Stimulated activated CD4-positive, alpha-beta T cell treated with anti-CD3 and anti-CD28 coated beads, Interleukin-12 subunit alpha, Interleukin-12 subunit beta, amount 100 ng/mL, for 24 hours (primary cell): Measurements from ENCODE around the gene MAP2.
"Not testable (repeated sequence)": the region's sequence is repeated elsewhere in the genome, so short reads cannot be mapped to it uniquely, and the experiment has no call there.

ENCODE experiments used
- DNase-seq, 2 experiments: peaks; one replicate each; pipeline ENCODE4 v3.0.0-alpha.2; 2020; ENCODE audit warnings: low read depth in 2 of 2

Gene MAP2

DNA sequence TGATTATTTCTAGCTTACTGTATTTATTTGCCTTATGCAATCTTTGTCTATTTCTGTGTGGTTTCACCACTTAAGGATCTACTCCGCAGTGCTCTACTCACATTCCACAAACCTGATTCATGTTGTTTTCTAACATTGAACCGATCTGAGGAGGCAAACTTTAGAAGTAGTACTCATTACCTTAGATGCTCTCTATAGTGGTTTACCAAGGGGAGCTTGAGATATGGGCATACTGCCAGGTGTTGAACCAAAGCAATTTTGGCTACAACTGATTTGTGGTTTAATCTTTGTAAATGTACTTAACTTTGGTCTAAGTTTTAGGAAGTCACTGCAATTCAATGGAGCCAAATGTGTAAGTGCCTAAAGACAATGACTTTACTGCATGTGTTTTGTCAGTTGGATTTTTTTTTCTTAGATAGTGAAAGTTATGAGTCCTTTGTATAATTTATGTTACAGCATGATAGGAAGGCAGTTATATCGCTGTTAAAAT, 50.1 kb downstream of the MAP2 start:
- DNase-seq: no peak

DNA sequence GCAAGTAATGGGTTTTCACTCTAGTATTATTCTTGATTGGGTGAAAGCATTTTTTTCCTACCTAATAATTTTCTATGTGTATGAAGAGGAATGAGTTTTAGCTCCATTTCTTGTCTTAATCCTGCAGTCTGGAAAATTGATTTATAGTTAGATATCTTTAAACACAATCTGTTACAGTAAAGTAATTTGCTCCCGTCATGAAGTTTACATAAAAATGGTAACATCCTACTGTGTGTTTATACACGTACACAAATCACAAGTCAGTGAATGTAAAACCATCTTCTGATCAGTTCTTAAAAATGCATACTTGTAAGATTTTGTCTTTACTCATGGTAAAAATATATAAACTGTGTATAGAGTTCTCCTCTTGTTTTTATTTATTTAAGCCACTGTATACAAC, 51.1 kb downstream of the MAP2 start:
- no peak for DNase-seq

DNA sequence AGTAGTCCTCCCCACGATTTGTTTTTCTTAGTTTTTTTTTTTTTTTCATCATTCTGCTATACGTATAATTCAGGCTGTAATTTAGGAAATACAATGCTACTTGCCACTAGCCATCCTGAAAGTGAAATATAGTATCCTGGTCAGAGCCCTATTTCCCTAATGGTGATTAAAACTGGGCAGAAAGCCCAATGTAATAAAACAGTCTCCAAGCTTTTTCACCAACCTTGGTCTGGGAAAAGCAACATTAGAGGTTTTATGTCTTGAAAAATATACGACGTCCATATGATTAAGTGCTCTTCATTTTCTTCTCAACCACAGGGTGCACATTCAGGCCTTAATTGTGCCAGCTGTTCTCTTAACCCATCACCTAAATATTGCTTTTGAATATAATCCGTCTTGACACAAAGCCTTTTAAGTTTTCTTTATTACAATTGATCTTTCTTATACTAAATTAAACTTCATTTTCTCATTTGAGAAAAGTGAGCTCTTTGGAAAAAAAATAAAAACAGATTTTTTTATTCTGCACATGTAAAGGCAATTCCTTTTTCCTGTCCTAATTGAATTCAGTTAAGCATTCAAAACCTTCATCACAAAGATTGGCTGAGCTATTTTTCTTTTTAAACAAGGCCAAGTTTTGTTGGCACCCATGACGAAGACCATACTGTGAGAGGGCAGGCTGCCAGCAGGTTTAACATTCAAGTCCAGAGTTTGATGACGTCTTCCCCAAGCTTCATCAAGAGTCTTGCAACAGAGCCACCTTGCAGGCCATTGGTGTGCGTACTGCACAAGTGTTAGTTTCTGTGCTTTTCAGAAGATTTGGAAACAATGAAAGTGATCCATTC, 52.7 kb downstream of the MAP2 start:
- no peak for DNase-seq

DNA sequence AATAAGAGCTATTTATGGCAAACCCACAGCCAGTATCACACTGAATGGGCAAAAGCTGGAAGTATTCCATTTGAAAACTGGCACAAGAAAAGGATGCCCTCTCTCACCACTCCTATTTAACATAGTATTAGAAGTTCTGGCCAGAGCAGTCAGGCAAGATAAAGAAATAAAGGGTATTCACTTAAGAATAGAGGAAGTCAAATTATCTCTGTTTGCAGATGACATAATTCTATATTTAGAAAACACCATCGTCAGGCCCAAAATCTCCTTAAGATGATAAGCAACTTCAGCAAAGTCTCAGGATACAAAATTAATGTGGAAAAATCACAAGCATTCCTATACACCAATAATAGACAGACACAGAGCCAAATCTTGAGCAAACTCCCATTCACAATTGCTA, 68.4 kb downstream of the MAP2 start:
- DNase-seq: not testable (repeated sequence)

DNA sequence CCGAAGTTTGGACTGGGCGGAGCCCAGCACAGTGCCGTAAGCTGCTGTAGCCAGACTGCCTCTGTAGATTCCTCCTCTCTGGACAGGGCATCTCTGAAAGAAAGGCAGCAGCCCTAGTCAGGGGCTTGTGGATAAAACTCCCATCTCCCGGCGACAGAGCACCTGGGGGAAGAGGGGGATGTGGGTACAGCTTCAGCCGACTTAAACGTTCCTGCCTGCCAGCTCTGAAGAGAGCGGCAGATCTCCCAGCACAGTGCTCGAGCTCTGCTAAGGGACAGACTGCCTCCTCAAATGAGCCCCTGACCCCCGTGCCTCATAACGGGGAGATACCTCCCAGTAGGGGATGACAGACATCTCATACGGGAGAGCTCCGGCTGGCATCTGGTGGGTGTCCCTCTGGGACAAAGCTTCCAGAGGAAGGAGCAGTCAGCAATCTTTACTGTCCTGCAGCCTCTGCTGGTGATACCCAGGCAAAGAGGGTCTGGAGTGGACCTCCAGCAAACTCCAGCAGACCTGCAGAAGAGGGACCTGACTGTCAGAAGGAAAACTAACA, 71.3 kb downstream of the MAP2 start:
- not testable (repeated sequence) for DNase-seq

DNA sequence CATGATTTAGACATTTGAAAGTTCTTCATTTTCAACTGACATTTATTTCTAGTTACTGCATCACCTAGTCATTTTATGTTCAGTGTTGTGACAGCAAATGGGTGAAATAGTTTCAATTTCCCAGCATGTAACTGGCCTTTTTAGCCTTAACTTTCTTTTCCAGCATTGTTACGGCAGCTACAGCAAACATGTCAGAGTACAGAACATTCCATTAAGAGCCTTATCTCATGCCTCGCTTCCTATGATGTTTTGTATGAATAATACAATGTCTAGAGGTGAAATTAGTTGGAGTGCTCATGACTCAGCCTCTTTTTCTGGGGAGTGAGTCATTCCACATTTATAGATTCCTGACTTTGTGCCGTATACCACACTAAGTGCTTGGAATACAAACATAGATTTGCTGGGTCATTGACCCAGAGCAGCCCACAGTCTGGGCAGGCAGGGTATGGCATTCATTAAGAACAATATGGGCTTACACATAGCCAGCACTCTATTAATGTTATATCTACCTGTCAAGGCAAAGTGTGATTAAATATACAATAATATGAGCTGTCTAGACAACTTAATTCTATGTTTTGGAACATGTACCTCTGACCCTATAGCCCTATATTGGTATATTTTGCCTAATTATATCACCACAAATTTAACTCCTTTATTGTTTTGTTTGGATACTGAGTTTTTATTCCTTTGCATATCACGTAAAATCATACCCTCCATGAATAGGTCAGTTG, 72.2 kb downstream of the MAP2 start:
- no peak for DNase-seq

DNA sequence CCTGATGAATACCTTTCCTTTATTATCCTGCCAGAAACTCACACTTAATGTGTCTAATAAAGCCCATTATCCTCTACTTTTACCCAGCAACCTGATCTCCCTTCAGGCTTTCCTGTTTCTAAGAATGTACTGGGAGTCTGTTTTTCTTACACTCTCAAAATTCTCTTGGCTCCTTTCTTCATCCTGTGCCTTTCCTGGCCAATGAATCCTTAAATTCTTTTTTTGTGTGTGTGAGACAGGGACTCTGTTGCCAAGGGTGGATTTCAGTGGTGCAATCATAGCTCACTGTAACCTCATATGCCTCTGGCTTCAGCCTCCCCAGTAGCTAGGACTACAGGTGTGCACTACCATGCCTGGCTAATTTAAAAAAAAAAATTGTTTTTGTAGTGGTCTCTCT, 72.7 kb downstream of the MAP2 start:
- DNase-seq: no peak

DNA sequence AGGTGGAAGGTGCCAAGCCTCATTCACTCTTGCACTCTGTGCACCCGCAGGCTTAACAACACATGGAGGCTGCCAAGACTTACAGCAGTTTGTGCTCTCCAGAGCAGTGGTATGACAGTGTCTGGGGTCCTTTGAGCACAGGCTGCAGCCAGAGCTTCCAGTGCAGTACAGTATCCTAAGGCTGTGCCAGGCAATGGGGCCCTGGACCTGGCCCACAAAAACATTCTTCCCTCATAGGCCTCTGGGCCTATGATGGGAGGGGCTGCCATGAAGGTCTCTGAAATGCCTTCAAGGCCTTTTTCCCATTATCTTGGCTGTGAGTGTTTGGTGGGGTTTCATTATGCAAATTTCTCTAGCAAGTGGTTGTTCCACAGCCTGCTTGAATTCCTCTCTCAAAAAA, 74.8 kb downstream of the MAP2 start:
- DNase-seq: no peak

DNA sequence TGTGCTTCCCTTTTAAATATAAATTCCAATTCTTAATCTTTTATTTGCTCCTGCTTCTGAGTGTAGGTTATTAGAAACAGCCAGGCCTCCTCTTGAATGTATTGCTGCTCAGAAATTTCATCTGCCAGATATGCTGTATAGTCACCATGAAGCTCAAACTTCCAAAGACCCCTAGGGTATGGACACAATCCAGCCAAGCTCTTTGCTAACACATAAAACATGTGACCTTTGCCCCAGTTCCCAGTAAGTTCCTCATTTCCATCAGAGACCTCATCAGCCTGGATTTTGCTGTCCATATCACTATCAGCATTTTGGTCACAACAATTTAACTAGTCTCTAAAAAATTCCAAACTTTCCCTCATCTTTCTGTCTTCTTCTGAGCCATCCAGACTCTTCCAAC, 75.2 kb downstream of the MAP2 start:
- no peak for DNase-seq

DNA sequence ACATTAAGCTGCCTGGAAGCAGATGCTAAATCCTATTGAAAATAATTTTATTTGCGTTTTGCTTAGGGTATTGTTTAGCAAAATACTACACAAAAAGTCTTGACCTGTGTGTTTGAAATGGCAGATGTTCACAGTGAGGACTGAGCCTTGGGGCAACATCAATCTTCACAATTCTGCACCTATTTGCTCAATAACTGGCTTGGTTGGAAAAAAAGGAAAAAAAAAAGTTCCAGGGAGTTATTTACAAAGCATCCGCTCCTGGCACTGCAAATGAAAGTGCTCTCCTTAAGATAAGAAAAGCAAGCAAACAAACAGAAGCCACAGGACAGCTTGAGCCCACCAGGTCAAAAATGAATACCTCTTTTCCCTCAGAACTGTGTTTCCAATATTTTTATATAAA, 77.7 kb downstream of the MAP2 start:
- no peak for DNase-seq

DNA sequence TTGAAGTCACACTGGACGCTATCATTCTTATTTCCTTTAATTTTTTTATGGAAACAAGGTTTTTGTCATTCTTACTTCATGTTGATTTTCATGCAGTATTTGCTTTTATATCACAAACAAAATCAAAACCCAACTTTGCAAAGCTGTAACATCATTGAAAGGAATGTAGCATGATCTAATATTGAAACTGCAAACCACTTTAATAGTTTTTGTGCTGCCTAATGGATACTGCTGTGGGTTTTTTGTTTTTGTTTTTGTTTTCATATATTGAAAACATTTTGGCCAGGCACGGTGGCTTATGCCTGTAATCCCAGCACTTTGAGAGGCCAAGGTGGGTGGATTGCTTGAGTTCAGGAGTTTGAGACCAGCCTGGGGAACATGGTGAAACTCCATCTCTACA, 81.6 kb downstream of the MAP2 start:
- DNase-seq: no peak

DNA sequence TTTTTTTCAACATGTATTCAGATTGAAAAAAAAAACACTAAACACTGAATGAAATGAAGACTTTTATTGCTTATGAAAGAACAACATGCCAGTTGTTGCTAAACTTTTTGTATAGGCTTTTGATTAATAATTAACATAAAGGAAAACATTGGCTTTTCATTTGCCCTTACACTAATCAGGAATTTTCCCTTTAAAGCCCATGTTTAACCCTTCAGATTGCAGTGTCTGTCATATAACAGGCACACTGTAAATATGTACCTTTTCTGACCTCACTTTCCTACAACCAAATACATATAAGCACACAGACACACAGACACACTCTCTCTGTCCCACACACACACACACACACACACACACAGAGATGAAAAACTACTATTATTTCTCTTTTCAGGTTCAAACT, 84.4 kb downstream of the MAP2 start:
- no peak for DNase-seq

DNA sequence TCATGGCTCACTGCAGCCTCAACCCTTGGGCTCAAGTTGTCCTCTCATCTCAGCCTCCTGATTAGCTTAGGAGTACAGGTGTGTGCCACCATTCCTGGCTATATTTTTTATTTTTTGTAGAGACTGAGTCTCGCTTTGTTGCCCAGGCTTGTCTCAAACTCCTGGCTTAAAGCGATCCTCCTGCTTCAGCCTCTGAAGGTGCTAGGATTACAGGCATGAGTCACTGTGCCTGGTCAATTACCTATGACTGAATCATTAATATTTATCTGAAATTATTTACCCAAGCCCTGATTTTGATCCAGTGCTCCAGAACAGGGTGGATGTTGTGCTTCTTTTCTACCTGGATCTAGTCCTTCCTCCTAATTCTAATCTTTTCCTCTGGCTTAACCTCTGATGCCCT, 87.8 kb downstream of the MAP2 start:
- no peak for DNase-seq

DNA sequence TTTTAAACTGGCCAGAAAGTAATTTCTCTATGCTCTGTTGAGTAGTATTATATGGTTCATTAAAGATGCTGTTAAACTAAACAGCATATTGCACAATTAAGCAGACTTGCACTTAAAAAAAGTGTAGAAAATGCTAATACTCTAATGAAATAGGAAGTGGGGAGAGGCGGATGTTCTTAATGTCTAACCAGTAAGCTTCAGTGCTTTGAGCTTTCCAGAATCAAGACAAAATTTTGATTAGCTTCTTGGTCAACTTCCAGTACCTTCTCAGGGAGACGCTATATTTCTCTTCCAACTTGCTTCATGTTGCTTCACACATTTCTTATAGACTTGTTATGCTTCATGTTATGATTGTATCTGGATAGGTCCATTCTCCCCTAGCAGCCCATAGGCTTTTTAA, 89.1 kb downstream of the MAP2 start:
- no peak for DNase-seq

DNA sequence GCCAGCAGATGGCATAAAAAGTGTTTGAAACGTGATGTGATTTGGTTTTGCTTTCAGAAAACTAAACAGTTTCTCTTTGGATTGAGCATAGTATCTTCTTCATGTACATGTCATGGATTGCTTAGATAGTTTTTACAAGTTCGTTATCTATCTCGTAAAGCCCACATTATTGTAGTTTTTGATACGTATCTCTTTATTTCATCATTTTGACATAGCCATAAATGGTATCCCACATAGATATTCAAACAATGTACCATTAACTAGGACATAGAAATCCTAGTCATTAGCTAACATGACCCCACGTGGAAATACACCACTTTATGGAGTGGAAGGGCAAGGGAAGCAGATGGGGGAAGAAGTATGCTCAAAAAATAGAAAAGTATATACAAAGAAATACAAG, 93.6 kb downstream of the MAP2 start:
- no peak for DNase-seq

DNA sequence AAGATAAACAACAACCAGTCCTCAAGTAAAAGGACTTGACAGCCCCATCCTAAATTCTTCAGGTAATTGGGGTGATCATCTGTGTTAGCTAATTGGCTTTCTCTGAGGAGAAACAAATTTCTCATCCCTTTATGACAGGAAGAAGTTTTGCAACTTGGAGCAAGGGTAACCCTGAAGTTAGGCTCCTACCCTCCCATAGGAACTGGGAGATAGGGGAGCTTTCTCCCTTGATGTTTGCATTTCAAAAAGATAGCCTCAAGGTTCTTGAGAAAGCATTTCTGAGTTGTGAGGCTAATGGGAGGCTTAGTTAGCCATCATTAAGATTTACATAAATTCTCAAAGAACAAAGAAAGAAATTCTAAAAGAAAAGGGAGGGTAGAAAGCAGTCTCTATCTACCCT, 95.4 kb downstream of the MAP2 start:
- no peak for DNase-seq

DNA sequence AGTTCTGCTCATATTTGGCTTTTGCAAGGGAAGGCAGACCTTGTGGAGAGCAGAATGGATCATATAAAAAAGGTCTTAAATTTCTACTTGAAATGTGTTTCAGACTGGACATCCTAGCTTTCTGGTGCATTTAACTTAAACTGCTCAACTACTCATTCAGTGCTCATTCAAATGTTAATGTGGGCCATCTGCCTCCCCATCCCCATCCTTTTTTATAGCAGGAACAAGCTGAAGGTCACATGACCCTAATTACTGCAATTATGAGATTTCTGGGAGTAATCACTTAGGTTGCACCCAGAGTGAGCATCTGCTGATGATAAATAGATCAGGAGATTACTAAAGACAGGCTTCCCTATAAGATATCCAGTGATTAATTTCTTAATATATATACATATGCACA, 96.1 kb downstream of the MAP2 start:
- no peak for DNase-seq

DNA sequence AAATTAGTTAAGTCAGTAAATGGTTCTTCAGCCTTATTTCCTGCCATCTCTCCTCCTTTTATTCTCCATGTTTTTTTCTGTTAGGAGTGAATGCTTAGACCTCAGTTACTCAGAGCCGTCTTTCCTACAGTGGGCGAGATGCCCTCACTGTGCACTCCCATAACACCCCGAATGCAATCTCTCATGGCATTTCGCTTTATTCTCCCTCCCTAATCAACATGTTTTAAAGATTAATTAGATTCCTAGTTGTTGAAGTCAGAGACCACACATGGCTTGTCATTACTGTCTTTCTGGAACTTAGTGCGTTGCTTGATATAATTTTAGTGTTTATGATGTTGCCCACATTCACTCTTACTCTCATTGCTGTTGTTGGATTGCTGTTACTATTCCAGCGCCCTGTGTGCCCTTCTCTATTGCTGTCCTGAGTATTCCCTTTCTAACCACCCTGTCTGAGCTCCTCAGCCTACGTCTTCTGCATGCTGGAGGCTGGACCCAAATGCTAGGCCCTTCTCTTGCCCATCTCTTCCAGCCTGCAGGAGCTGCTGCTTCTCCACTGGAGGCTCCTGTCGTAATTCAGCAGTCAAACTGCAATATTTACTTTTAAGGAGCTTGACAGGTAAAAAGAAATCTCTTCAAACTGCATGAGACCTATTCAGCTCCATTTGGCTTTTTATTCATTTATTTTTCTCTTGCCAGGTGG, 99.3 kb downstream of the MAP2 start:
- no peak for DNase-seq

DNA sequence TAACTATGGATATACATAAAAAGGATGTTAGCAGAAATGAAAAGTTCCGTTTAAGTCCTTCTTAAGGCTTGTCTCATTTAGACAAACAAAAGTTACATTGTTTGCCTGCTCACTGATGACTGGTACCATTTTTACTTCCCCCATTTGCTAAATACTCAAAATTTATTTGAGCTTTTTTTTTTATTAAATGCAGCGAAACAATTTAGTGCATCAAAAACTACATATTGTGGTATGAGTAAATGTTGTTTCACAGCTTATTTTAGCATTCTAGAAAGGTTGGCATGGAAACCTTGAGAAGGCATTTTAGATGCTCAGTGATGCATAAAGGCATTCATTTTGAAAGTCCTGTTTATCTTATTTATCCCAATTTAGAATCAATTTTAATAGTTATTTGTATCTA, 100.0 kb downstream of the MAP2 start:
- no peak for DNase-seq

DNA sequence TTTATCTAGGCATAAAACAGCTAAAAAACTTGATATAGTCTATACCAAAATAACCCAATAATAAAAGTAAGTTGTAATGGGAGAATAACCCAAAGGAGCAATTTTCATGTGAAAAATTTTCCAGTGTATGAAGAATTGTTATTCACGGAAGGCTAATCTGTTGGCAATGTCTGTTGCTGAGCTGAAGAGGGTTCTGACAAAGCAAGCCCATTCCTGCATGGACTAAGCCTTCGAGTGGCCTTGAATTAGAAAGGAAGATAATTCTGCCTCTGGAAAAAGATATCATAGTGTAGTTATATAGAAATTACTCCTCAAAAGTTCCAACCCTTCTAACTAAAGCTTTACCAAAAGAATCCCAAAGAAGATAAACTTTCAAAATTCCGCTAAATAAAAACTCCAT, 101.5 kb downstream of the MAP2 start:
- no peak for DNase-seq

DNA sequence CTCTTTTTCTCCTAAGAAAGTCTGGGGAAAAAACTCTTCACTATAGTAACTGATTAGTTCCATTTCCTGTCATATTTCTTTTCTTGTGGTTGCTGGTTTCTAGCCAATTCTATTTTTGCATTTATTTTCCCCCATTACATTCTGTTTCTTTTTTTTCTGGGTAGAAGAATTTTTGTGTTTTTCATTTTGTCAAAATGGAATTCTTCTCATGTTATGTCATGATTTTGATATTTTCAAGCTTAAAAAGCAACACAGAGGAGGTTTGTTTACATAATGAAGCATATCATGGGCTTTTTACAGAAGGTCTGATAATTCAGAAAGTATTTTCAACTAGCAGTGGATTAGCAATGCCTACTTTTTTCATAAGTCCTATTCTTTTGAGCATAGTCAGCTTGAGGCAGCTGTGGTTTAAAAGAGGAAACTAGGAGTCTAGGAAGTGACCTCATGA, 102.0 kb downstream of the MAP2 start:
- no peak for DNase-seq

DNA sequence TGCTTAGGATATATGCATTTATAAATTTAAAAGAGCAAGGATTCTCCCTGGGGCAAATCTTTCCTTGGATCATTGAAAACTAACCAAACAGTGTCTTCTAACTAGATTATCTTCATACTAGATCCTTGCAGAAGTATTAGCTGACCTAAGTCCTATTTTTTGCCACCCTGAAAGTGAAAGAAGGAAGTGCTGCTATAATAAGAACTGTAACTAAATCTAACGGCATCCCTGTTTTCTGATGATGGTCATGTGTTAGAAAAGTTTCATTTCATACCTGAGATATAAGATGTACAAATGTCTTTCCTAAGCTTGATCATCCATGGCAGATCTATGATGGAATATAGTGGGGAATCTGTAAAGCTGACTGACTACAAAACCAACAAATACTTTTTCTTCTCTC, 102.7 kb downstream of the MAP2 start:
- no peak for DNase-seq
